Activated CD4-positive, alpha-beta T cell treated with anti-CD3 and anti-CD28 coated beads for 1 hour (primary cell): ENCODE measurements around the gene CLIP1.
A peak's percentile ranks its signal among the peaks of the same experiment; 100 is the strongest.
"Not testable (repeated sequence)": the region's sequence is repeated elsewhere in the genome, so short reads cannot be mapped to it uniquely, and the experiment has no call there.

Experiments used
- DNase-seq: peaks from one replicate; pipeline ENCODE4 v3.0.0-alpha.2; 2020

The CLIP1 gene

DNA sequence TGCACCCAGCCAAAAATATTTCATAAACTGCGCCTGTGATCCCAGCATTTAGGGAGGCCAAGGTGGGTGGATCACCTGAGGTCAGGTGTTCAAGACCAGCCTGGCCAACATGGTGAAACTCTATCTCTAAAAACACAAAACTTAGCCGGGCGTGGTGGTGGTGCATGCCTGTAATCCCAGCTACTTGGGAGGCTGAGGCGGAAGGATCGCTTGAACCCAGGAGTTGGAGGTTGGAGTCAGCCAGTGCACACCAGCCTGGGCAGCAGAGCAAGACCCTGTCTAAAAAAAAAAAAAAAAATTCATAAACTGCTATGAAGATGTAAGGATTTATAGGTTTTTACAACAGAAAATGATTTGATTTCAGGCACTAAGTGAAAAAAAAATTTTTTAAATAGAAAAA lies 6.6 kb upstream of the CLIP1 start:
- not testable (repeated sequence) for DNase-seq

DNA sequence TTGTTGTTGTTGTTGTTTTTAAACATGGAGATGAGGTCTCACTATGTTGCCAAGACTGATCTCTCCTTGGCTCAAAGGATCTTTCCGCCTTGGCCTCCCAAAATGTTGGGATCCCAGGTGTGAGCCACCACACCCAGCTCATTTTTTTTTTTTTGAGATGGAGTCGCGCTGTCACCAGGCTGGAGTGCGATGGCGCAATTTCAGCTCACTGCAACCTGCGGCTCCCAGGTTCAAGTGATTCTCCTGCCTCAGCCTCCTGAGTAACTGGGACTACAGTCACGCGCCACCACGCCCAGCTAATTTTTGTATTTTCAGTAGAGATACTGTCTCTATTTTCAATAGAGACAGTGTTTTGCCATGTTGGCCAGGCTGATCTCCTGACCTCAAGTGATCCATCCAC lies 4.9 kb upstream of the CLIP1 start:
- DNase-seq: no peak

DNA sequence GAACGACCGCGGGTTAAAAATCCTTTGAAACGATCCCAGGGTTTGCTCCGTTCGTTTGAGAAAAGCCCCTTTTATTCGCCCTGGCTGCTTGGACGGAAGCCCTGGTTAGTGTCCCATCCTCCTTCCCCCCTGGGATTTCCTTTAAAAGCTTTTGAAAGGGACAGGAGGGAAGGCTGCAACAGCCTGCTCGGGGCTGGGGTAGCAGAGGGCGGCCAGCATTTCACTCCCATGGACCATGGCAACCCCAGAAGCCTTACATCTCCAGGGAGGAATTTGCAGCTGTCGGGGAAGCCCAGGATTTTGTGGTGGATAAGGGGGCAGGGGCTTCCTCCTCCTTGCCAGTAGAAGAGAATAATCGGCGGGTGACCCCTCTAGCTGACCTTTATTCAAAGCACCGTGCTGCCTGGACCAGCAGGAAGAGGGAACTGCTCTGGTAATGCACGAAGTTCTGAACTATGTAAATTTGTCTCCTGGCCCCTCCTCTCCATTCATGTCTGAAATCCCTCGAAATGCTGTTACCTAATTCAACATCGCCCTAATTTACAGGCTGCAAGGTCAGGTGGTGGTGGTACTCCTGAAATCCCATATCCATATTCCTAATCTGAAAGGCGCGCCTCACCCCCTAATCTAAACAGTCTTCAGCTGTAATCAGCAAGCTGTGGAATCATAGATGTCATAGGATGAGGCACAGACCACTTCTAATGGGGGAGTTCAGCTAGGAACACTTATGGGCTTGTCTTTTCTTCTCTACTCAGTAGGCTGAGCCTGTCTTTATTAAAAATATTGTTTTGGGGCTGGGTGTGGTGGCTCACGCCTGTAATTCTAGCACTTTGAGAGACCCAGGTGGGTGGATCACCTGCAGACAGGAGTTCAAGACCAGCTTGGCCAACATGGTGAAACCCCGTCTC lies 1.0 kb upstream of the CLIP1 start:
- no peak for DNase-seq

- no peak for DNase-seq
These were observed 325 bp upstream of the CLIP1 start for GRCh38 chr12:122422730-122423257.

DNA sequence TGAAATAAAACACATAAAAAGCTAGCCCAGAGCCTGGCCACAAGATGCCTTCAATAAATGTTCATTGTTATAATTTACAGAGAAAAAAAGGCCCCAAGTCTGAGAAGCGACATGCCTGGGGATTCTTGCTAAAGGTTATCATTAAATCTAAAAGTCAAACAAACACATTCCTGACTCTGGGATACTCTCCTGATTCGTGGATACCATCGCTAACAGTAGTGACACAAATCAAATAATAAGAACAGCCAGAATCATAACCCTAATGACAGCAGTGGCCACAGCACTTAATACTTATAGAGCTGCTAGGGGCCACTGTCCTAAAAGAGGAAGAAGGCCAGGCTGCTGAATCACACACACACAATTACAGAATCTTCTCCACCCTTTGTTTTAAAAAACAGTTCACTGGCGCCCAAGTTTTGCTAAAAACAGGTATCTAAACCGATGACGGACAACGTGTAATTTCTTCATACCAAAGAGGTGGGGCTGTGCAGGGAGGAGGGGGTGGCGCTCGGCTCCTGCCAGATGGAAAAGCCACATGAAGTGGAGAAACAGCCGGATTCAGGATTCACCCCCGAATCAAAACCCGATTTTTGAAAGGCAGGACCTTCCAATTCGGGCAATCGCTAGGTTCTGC lies 1.2 kb downstream of the CLIP1 start:
- DNase-seq: no peak

DNA sequence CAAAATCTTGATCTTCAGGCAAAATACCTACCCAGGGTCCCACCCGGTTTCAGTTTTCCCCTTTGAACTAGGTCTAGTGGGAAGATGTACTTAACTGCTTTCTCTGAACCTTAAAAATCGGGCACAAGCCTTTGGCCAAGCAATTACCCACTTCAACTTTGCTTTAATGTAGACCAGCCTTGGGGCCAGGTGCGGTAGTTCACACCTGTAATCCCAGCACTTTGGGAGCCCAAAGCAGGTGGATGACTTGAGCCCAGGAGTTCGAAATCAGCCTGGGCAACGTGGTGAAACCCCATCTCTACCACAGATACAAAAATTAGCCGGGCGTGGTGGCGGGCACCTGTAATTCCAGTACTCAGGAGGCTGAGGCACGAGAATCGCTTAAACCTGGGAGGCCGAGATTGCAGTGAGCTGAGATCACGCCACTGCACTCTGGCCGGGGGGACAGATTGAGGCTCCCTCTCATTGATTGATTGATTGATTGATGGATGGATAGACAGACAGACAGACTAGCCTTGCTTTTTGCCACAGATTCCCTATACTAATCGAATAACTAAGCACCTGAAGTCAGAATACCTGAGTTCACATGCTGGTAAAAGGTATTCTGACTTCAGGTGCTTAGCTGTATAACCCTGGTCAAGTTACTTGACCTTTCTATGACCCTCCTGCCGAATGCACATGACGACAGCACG lies 1.9 kb downstream of the CLIP1 start:
- DNase-seq: no peak

DNA sequence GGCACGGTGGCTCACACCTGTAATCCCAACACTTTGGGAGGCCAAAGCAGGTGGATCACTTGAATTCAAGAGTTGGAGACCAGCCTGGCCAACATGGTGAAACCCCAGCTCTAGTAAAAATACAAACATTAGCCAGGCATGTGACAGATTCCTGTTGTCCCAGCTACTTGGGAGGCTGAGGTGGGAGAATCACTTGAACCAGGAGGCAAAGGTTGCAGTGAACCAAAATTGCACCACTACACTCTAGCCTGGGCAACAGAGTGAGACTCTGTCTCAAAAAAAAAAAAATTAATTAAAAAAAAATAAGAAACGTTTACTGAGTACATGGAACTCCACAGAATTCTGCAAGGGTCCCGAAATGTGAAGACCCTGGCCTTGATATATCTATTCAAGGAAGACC lies 3.4 kb downstream of the CLIP1 start:
- DNase-seq: not testable (repeated sequence)

DNA sequence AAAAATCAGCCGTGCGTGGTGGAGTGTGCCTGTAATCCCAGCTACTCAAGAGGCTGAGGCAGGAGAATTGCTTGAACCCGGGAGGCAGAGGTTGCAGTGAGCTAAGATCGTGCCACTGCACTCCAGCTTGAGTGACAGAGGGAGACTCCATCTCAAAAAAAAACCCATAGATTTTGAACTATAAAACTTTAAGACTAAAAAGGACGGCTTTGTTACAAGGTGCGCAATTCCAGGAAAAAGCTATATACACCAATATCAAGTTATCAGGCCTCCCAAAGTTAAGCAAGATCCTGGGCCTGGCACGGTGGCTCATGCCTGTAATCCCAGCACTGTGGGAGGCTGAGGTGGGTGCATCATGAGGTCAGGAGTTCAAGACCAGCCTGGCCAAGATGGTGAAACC lies 6.8 kb downstream of the CLIP1 start:
- DNase-seq: not testable (repeated sequence)

DNA sequence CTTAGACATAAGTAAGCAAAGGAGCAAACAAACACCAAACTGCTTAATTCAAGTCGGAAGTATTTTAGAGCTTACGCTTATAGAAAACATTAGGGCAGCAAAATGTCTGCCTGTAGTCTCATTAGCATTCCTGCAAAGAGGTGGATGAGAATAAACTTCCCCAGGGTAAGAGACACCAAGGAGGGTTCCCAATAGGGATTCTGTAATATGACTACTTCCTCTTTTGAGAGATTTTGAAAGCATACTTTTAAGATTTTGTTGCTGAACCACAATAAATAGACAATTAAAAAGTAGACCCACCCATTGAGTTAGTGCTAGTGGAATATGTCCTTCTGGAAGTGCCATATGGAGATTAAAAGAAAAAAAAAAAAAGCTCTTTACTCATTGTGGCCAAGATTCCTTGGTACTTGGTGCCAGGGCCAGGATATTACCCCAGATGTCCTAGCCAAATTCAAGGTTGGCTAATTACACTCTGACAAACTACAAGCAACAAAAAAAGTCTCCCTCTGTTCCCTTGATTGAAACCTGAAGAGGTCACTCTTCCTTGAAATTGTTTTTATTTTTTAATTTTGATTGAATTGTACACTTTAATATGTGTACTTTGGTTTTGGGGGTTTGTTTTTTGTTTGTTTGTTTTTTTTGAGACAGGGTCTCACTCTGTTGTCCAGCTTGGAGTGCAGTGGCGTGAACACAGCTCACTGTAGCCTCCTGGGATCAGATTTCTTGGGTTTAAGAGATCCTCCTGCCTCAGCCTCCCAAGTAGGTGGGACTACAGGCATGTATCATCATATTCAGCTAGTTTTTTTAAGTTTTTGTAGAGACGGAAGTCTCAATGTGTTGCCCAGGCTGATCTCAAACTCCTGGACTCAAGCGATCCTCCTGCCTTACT lies 8.7 kb downstream of the CLIP1 start:
- no peak for DNase-seq

GRCh38 chr12:122412851-122413433 lies 9.5 kb downstream of the CLIP1 start:
- no peak for DNase-seq

- DNase-seq: no peak
These were observed 10.9 kb downstream of the CLIP1 start for GRCh38 chr12:122411537-122411936.

GRCh38 chr12:122407208-122407607 lies 15.3 kb downstream of the CLIP1 start:
- no peak for DNase-seq

DNA sequence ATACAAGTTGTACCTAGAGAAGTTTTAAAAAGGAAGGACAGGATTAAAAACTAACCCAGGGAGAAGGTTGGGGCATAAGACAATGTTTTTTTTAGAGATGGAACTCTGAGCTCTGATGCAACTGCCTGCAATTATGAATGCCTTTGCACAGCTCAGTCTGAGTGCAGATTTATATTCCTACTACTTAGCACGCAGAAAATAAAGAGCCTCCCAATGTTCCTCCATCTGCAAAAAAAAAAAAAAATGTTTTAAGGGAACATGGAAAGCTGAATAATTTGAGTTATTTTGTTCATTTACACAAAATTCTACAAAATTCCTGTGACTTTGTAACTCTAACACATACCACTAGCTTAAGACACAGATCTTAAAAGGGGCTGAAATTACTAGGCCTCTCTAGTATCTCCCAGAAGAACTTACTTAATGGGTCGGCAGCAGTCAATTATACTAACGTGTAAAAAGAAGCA lies 15.7 kb downstream of the CLIP1 start:
- DNase-seq: no peak

- no peak for DNase-seq
These were observed 18.6 kb downstream of the CLIP1 start for GRCh38 chr12:122403831-122404230.

DNA sequence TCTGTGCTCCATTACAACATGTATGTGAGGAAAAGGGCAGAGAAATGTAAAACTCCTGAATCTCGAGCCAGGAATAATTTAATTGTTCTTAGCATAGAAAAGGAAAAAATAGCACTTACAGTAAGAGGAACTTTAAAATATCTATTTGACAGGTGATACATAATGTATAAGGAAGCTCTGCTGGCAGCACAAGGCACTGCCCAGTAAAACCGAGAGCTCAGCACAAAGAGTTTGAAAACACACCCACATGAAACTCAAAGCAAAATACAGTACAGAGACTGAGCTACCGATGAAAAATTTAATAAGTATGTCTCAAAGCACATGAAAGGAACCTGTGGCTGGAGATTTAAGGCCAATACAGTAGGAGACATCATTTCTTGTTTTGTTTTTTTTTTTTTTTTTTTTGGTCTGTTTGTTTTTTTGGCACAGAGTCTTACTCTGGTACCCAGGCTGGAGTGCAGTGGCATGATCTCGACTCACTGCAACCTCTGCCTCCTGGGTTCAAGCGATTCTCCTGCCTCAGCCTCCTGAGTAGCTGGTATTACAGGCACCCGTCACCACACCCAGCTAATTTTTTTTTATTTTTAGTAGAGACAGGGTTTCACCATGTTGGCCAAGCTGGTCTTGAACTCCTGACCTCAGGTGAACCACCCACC lies 19.2 kb downstream of the CLIP1 start:
- DNase-seq: no peak

DNA sequence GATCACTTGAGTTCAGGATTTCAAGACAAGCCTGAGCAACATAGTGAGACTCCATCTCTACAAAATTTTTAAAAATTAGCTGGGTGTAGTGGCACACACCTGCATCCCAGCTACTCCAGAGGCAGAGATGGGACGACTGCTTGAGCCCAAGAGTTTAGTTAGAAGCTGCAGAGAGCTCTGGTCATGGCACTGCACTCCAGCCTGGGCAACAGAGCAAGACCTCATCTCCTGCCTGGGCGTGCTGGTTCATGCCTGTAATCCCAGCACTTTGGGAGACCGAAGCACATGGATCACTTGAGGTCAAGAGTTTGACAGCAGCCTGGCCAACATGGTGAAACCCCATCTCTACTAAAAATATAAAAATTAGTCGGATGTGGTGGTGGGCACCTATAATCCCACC lies 20.2 kb downstream of the CLIP1 start:
- DNase-seq: no peak

- peak; percentile 34 for DNase-seq
These were observed 22.7 kb downstream of the CLIP1 start for GRCh38 chr12:122399592-122400373.

DNA sequence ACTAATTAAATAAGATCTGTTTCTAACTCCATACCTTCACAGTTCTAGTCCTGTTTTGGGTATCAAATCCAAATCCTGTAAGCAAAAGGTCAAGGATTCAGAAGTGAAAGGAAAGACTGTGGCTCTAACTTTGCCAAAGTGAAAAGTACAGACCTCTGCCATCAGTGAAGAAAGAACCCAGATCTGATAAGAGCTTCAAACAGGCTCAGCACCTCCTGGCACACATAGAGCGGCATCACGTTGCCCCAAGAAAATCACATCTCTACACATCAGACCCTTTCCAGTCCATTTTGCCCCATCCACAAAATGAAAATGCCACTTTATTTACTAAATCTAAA lies 23.2 kb downstream of the CLIP1 start:
- no peak for DNase-seq

- not testable (repeated sequence) for DNase-seq
These were observed 24.5 kb downstream of the CLIP1 start for GRCh38 chr12:122397981-122398380.

DNA sequence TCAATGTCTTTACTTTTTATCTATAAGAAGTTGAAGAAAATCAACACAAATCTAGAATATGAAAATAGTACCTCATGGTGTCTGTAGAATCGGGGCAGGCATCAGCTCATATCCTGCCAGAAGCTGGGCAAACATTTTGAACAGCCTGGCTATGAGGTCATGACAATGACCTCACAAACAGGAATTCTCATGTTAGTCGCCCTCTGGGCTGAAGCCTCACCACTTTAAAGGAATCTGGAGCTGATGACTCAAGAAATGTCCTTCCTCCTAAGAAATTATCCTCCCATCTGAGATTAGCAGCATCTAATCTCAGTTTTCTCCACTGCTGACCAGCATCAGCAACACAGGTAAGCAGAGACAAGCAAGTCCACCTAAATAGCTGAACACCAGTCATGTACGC lies 27.1 kb downstream of the CLIP1 start:
- DNase-seq: no peak
